ENCODE results near the gene HIGD1B.

- TF ChIP-seq CTCF (IDR thresholded peaks at IDR 0.05; ENCODE audit: insufficient read depth, low read length) = no peak
- no peak for TF ChIP-seq GABPA (IDR thresholded peaks at IDR 0.05; ENCODE audit: low read depth)
- TF ChIP-seq POLR2AphosphoS5 (IDR thresholded peaks at IDR 0.05; ENCODE audit: low read depth) = no peak
- TF ChIP-seq REST (IDR thresholded peaks at IDR 0.05; ENCODE audit: insufficient replicate concordance, low read depth) = no peak
Measured at GRCh38 chr17:44840274-44840673, 7.4 kb upstream of the HIGD1B start.
